ENCODE data around the gene ITGB4.

GRCh38 chr17:75773808-75774470 is 52.7 kb downstream of the ITGB4 start:
- TF ChIP-seq FOXM1 (IDR thresholded peaks at IDR 0.05; ENCODE audit: borderline replicate concordance), result no peak
- TF ChIP-seq BHLHE40 (IDR thresholded peaks at IDR 0.05; ENCODE audit: borderline replicate concordance), result no peak
- TF ChIP-seq LEF1 (IDR thresholded peaks at IDR 0.05; ENCODE audit: borderline replicate concordance), result no peak
- no peak for TF ChIP-seq SUZ12 (IDR thresholded peaks at IDR 0.05)

Measured in HEK293T (cell line).